Measurements from ENCODE around the gene FMN2. TPM values are rescaled to one million over a fixed set of nuclear protein-coding genes. Genes with fewer than 3 reads are reported as not detected.
"Not testable (repeated sequence)": the region's sequence is repeated elsewhere in the genome, so short reads cannot be mapped to it uniquely, and the experiment has no call there.

Gene FMN2
- polyA plus RNA-seq, 6 donors from 2014 or later: not detected

DNA sequence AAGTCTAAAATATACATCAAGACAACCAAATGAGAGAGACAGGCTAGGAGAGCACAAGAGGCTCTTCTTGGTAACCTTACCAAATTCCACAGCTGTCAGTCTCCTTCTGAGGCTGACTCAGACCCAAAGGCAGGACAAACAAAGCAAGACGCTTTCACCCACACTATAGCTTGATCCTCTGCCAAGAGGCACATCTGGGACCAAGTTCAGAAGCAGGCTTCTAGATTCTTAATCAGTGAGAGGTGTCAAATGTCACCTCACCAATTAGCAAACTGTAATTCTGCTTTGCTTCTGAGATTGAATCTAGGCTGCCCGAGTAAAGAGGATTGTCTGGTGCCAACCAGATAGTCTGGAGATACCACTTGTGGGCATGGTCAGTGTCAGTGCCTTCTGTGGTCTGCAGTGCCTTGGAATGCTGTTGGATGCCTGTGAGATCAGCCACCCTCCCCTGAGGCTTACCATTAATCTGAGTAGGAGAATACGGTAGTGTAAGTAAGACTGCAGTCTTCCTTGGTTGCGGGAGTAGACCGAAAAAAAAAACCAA lies 151.0 kb downstream of the FMN2 start:
- no peak overlapping the region for H3K4me3 Mint-ChIP-seq
- no peak for ATAC-seq (ENCODE audit: low read depth in 2 of 2)
- no peak for DNase-seq
- no peaks in the 10 kb centered on the region for H3K36me3 Mint-ChIP-seq
- H3K27ac Mint-ChIP-seq: no peak overlapping the region
- H3K9me3 Mint-ChIP-seq: peaks cover 0 to 10% (median 3%) of the 10 kb centered on the region in 7 donors
- no peaks in the 10 kb centered on the region for H3K27me3 Mint-ChIP-seq
- no peaks in the 10 kb centered on the region for H3K4me1 Mint-ChIP-seq

DNA sequence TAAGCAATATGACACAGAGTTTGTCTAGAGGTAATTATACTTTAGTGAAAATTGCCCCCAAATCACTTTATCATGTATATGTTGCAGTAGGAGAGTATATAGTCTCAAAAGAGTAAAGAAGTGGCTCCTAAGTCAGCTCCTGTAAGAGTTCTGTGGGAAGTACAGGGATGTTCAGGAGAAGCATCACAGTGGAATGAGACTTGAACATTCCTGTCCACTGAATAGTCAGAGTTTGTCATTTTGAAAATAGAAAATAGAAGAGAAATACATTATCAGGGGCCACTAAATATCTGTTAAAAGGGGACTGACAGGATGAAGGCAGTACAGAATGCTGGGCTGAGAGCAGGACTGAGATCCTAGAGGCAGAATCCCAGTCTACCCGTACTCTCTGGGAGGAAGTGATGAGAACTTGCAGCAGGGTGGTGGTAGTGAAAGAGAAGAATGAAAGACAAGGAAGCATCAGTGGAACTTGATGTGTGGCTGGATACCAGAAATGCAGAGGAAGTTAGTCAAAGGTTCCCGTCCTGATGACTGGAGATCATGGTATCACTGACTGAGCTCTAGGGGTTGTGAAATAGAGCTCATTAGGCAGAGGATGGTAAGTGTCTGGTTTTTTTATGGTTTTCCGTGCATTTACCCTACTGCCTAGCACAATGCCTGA lies 153.4 kb downstream of the FMN2 start:
- ATAC-seq (ENCODE audit: low read depth in 2 of 2): no peak
- H3K4me3 Mint-ChIP-seq: no peak overlapping the region
- DNase-seq: no peak

DNA sequence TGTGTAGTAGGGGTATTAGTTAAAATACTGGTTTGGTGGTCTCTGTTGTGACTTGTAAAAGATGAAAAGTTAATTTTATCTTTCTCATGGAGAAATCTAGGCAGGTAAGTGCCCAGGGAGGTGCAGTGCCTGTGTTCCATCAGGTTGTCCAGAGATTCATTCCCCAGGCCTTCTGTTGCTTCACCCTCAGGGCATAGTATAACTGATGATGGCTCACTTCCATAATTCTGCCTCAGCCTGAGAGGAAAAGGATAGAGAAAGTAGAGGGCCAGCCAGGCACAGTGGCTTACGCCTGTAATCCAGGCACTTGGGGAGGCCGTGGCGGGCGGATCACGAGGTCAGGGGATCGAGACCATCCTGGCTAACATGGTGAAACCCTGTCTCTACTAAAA lies 153.9 kb downstream of the FMN2 start:
- H3K36me3 Mint-ChIP-seq: no peaks in the 10 kb centered on the region
- H3K27ac Mint-ChIP-seq: no peak overlapping the region
- no peak for DNase-seq
- no peak for ATAC-seq (ENCODE audit: low read depth in 2 of 2)
- H3K27me3 Mint-ChIP-seq: no peaks in the 10 kb centered on the region
- H3K4me1 Mint-ChIP-seq: no peaks in the 10 kb centered on the region
- no peak overlapping the region for H3K4me3 Mint-ChIP-seq
- H3K9me3 Mint-ChIP-seq: peaks cover 2 to 18% (median 10%) of the 10 kb centered on the region in 7 donors

More for the DNA sequence above, 153.4 kb downstream of the FMN2 start:
- Mint-ChIP-seq H3K36me3 (no peaks in the 10 kb centered on the region), H3K9me3 (peaks cover 0 to 15% (median 9%) of the 10 kb centered on the region in 7 donors), H3K4me1 (no peaks in the 10 kb centered on the region), H3K27ac (no peak overlapping the region), H3K27me3 (no peaks in the 10 kb centered on the region)

DNA sequence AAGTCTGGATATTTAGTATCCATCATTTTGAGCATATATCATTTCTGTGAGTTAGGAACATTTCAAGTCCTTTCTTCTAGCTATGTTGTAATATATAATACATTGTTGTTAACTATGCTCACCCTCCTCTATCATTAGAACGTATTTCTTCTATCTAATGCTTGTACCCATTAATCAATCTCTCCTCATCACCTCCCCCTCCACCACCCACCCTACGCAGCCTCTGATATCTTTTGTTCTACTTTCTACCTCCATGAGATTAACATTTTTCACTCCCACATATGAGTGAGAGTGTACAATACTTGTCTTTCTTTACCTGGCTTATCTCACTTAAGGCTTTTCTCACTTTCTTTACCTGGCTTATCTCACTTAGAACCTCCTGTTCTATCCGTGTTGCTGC lies 156.2 kb downstream of the FMN2 start:
- Mint-ChIP-seq H3K27ac (no peak overlapping the region), H3K4me3 (no peak overlapping the region), H3K36me3 (no peaks in the 10 kb centered on the region), H3K4me1 (no peaks in the 10 kb centered on the region), H3K27me3 (no peaks in the 10 kb centered on the region), H3K9me3 (peaks cover 2 to 39% (median 13%) of the 10 kb centered on the region in 7 donors)
- no peak for ATAC-seq (ENCODE audit: low read depth in 2 of 2)
- no peak for DNase-seq

DNA sequence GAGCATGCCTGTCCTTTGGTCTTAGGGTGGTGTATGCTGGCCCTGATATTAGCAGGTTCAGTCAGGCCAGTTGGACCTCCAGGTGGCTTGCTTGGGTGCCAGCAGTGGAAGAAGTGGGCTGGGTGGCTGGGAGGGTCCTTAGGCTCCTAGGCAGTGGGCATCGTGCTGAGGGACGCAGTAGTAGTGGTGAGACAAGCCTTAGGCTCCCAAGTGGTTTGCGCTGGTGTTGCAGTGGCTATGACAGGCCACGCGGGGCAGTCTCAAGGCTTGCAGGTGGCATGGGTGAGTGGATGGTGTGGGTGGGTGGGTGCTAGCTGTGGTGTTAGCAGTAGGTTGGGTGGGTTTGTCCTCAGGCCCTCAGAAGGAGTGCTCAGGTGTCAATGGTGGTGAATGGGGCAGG lies 162.3 kb downstream of the FMN2 start:
- H3K9me3 Mint-ChIP-seq: peaks cover 8 to 46% (median 13%) of the 10 kb centered on the region in 7 donors
- no peak overlapping the region for H3K27ac Mint-ChIP-seq
- no peaks in the 10 kb centered on the region for H3K27me3 Mint-ChIP-seq
- DNase-seq (no peak), ATAC-seq (ENCODE audit: low read depth in 2 of 2) (no peak)
- H3K4me1 Mint-ChIP-seq: no peaks in the 10 kb centered on the region
- no peak overlapping the region for H3K4me3 Mint-ChIP-seq
- H3K36me3 Mint-ChIP-seq: peaks cover 0 to 8% of the 10 kb centered on the region in 2 donors

DNA sequence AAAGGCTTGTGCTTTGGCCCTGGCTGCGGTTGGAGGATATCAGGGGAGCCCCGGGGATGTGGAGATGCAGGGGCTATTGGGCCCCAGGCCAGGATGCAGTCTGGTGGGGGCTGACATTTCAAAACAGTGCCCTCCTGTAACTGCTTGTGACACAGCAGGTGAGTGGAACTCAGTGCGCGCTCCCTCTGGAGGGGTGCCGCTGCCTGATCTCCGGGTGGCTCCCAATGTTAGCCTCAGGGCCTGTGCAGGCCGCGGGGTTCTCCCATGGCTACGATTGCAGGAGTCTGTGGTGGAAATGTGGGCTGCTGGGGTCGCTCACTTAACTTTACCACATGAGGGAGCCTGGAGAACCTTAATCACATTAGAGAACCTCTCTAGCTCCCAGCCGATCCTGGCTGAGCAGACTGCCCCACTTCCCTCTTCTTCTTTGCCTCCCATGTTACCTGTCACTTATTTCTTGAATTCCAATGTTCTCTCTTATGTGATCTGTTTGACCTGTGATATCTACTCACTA lies 163.2 kb downstream of the FMN2 start:
- ATAC-seq (ENCODE audit: low read depth in 2 of 2) (no peak), DNase-seq (no peak)
- Mint-ChIP-seq H3K36me3 (peaks cover 0 to 8% of the 10 kb centered on the region in 2 donors), H3K4me3 (no peak overlapping the region), H3K27ac (no peak overlapping the region), H3K27me3 (no peaks in the 10 kb centered on the region), H3K4me1 (no peaks in the 10 kb centered on the region), H3K9me3 (peaks cover 8 to 38% (median 11%) of the 10 kb centered on the region in 7 donors)

DNA sequence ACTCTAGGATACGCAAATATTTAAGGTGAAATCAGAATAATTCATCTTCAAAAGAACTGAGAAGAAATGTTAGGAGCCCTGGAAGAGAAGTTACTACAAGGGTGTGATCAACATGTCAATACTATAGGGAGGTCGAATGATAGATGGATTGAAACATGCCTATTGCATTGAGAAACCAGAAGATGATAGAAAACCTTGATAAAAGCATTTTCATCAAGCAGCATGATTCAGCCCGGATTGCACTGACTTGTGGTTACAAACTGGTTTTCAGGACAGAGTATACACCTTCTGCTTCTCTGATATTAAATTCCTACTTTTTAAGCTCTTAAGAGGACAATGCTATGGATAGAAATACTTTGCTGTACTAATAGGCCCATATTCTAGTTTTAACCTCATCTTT lies 164.2 kb downstream of the FMN2 start:
- Mint-ChIP-seq H3K27me3 (no peaks in the 10 kb centered on the region), H3K9me3 (peaks cover 5 to 28% (median 10%) of the 10 kb centered on the region in 7 donors), H3K4me3 (no peak overlapping the region), H3K4me1 (no peaks in the 10 kb centered on the region), H3K27ac (no peak overlapping the region), H3K36me3 (peaks cover 0 to 8% of the 10 kb centered on the region in 2 donors)
- DNase-seq: no peak
- ATAC-seq (ENCODE audit: low read depth in 2 of 2): no peak

DNA sequence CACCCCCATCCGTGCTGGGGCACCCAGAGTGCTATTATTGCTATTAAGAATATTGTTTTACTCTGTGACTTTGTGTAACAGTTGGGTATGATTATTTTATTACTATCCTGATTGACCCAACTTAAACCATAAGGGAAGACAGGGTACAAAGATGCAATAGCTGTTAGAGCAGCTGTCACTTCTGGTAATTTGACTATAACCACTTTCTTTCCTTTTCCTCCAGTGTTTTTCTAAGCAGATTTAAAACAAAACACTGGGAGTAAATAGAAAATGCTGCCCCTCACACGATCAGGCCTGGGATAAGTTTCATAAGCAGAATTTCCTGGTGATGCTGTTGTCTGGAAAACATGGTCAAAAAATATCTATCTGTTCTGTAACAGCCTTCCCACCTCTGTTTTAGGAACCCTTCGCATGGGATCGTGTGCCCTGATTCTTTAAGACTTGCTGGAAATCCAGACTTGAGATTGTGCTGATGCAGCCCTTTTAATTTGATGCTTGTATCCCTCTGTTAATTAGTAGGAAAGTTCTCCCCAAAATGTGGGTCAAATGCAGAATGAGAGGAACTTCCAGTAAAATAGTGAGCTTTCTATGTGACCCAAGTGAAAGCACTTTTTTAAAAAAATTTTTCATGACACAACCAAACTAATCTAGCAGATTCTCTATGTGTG lies 165.3 kb downstream of the FMN2 start:
- DNase-seq (no peak), ATAC-seq (ENCODE audit: low read depth in 2 of 2) (no peak)
- Mint-ChIP-seq H3K36me3 (peaks cover 0 to 8% of the 10 kb centered on the region in 2 donors), H3K27me3 (no peaks in the 10 kb centered on the region), H3K27ac (no peak overlapping the region), H3K9me3 (peaks cover 4 to 26% (median 8%) of the 10 kb centered on the region in 7 donors), H3K4me3 (no peak overlapping the region), H3K4me1 (no peaks in the 10 kb centered on the region)

DNA sequence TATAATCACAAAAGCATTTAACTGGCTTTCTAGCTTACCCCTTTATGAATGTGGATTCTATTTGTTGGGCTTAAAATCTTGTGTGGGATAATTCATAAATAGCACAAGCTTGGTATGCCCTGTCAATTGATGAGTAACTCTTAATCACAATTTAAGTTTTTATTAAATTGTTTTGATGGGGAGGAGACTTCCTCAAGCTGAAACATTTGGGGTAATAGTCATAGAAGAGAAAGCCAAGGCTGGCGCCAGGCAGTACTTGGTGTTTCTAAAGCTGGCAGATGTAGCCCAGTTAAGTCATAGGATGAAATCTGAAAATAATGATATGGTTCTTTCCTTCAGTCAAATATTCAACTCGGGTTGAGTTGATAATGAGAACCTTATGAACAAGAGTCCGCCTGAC lies 167.2 kb downstream of the FMN2 start:
- H3K27me3 Mint-ChIP-seq: no peaks in the 10 kb centered on the region
- ATAC-seq (ENCODE audit: low read depth in 2 of 2): no peak
- peaks cover 0 to 18% (median 7%) of the 10 kb centered on the region in 7 donors for H3K9me3 Mint-ChIP-seq

DNA sequence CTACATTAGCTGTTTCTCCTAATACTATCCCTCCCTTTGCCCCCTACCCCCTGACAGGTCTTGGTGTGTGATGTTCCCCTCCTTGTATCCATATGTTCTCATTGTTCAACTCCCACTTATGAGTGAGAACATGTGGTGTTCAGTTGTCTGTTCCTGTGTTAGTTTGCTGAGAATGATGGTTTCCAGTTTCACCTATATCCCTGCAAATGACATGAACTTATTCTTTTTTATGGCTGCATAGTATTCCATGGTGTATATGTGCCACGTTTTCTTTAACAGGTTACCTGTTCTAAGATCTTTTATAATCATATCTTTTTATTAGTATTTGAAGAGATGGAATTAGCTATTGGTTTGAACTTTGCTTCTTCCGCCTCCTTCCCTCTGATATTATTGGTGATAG lies 172.8 kb downstream of the FMN2 start:
- H3K4me3 Mint-ChIP-seq; H3K36me3 Mint-ChIP-seq; H3K4me1 Mint-ChIP-seq; ATAC-seq (ENCODE audit: low read depth in 2 of 2); DNase-seq; H3K27me3 Mint-ChIP-seq; H3K27ac Mint-ChIP-seq: not testable (repeated sequence)
- peaks cover 5 to 35% (median 11%) of the 10 kb centered on the region in 7 donors for H3K9me3 Mint-ChIP-seq

More for the DNA sequence above, 167.2 kb downstream of the FMN2 start:
- H3K4me3 Mint-ChIP-seq: no peak overlapping the region
- H3K36me3 Mint-ChIP-seq: peaks cover 0 to 1% of the 10 kb centered on the region in 2 donors
- no peak overlapping the region for H3K27ac Mint-ChIP-seq
- no peak for DNase-seq
- no peaks in the 10 kb centered on the region for H3K4me1 Mint-ChIP-seq

DNA sequence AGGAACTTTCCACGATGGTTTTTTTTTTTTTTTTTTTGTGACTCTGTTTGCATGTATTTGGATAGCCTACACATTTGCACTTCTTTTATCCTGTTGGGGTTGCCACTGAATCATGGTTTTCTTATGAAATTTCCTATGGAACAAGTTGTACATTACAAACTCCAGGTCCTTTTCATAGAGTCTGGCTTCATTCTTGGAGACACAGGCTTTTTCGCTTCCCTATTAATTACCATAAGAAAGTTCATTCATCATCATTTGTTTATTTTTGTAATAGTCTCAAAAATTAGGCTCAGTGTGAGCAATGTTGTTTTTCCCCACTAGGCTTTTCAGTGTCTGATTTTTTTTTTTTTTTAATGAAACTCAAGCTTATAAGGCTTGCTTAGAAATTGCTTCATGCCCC lies 179.4 kb downstream of the FMN2 start:
- Mint-ChIP-seq H3K4me3 (no peak overlapping the region), H3K36me3 (no peaks in the 10 kb centered on the region), H3K27me3 (no peaks in the 10 kb centered on the region), H3K27ac (no peak overlapping the region), H3K4me1 (no peaks in the 10 kb centered on the region), H3K9me3 (peaks cover 6 to 44% (median 17%) of the 10 kb centered on the region in 7 donors)
- ATAC-seq (ENCODE audit: low read depth in 2 of 2) (no peak), DNase-seq (no peak)

DNA sequence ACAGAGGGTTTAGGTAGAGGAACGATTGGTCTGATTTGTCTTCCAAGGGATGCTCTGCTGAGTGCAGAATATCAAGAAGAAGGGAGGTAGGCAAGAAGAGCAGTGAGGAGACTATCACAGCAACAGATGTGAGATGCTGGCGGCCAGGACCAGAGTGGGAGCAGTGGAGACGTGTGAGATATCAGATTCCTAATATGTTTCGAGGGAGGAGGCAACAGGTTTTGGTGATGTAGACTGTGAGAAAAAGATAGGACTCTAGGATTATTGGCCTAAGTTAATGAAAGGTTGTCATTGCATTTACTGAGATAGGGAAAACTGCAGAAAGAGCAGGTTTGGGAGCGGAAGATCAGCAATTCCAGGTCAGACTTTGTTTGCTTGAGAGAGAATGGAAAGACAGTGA lies 182.9 kb downstream of the FMN2 start:
- DNase-seq (no peak), ATAC-seq (ENCODE audit: low read depth in 2 of 2) (no peak)
- Mint-ChIP-seq H3K4me3 (no peak overlapping the region), H3K27ac (peak overlapping the region in 1 of 6 donors; percentile 62), H3K36me3 (no peaks in the 10 kb centered on the region), H3K9me3 (peaks cover 5 to 19% (median 8%) of the 10 kb centered on the region in 7 donors), H3K4me1 (no peaks in the 10 kb centered on the region), H3K27me3 (no peaks in the 10 kb centered on the region)

DNA sequence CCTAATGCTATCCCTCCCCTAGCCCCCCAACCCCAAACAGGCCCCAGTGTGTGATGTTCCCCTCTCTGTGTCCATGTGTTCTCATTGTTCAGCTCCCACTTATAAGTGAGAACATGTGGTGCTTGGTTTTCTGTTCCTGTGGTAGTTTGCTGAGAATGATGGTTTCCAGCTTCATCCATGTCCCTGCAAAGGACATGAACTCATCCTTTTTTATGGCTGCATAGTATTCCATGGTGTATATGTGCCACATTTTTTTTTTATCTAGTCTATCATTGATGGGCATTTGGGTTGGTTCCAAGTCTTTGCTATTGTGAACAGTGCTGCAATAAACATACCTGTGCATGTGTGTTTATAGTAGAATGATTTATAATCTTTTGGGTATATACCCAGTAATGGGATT lies 183.5 kb downstream of the FMN2 start:
- H3K27ac Mint-ChIP-seq; H3K36me3 Mint-ChIP-seq; H3K4me3 Mint-ChIP-seq; ATAC-seq (ENCODE audit: low read depth in 2 of 2); DNase-seq; H3K4me1 Mint-ChIP-seq; H3K27me3 Mint-ChIP-seq: not testable (repeated sequence)
- peaks cover 5 to 19% (median 6%) of the 10 kb centered on the region in 7 donors for H3K9me3 Mint-ChIP-seq

DNA sequence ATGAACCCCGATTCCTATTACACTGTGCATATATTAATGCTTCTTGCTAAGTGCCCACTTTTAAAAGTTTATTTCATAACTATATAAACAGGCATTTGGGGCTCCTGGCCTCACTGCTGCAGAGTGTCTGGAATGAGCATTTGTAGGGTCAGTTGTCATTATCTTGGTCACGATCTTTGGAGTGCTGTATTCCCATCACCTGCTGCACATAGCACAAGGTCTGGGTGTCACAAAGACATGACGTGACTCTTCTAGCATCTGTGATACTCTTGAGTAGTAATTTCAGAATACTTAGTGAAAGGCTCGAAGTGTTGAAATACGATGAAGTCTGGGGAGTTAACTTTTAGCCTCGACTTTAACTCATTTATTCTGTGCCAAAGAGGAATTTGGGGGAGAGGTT lies 186.4 kb downstream of the FMN2 start:
- DNase-seq: no peak
- no peak overlapping the region for H3K27ac Mint-ChIP-seq
- no peaks in the 10 kb centered on the region for H3K36me3 Mint-ChIP-seq
- no peak for ATAC-seq (ENCODE audit: low read depth in 2 of 2)
- no peaks in the 10 kb centered on the region for H3K4me1 Mint-ChIP-seq
- no peaks in the 10 kb centered on the region for H3K27me3 Mint-ChIP-seq
- peaks cover 5 to 19% (median 6%) of the 10 kb centered on the region in 7 donors for H3K9me3 Mint-ChIP-seq
- no peak overlapping the region for H3K4me3 Mint-ChIP-seq

All from naive B cell (primary cell).